Forelimb muscle (tissue), 1 donor: Measurements from ENCODE around the gene AKAP6. TPM values are rescaled to one million over a fixed set of nuclear protein-coding genes. Genes with fewer than 3 reads are reported as not detected.
A peak's percentile ranks its signal among the peaks of the same experiment; 100 is the strongest.

Source experiments
- DNase-seq: peaks from one replicate; pipeline ENCODE4 v3.0.0-alpha.2; 2013; ENCODE audit warnings: low read depth
- polyA plus RNA-seq: library from polyadenylated mRNA; unstranded; fragments of 120-200 nt; gene quantifications from one replicate; pipeline ENCODE4 v1.2.1, GENCODE V29; 2013; ENCODE audit not compliant: insufficient read length

The AKAP6 gene
- polyA plus RNA-seq, 1 donor, result 64.6 TPM

GRCh38 chr14:32620303-32620702 is 291.2 kb downstream of the AKAP6 start:
- DNase-seq, result no peak

- no peak for DNase-seq
These were observed 291.6 kb downstream of the AKAP6 start for GRCh38 chr14:32620724-32621123.

- no peak for DNase-seq
These were observed 292.5 kb downstream of the AKAP6 start for GRCh38 chr14:32621585-32621984.

- no peak for DNase-seq
These were observed 293.6 kb downstream of the AKAP6 start for GRCh38 chr14:32622742-32623141.

- no peak for DNase-seq
These were observed 294.4 kb downstream of the AKAP6 start for GRCh38 chr14:32623300-32624093.

GRCh38 chr14:32625211-32625610 is 296.1 kb downstream of the AKAP6 start:
- DNase-seq, result no peak

- DNase-seq, result no peak
These were observed 298.6 kb downstream of the AKAP6 start for GRCh38 chr14:32627545-32628298.

GRCh38 chr14:32629236-32629635 is 300.1 kb downstream of the AKAP6 start:
- no peak for DNase-seq

GRCh38 chr14:32630701-32631100 is 301.6 kb downstream of the AKAP6 start:
- DNase-seq, result no peak

- no peak for DNase-seq
These were observed 304.2 kb downstream of the AKAP6 start for GRCh38 chr14:32633224-32633859.

- DNase-seq, result no peak
These were observed 304.8 kb downstream of the AKAP6 start for GRCh38 chr14:32633930-32634329.

- peak; percentile 77 for DNase-seq
These were observed 306.1 kb downstream of the AKAP6 start for GRCh38 chr14:32635061-32635719.

GRCh38 chr14:32637582-32637981 is 308.5 kb downstream of the AKAP6 start:
- no peak for DNase-seq

GRCh38 chr14:32639208-32639607 is 310.1 kb downstream of the AKAP6 start:
- DNase-seq, result no peak

GRCh38 chr14:32645551-32645950 is 316.5 kb downstream of the AKAP6 start:
- DNase-seq, result no peak

- DNase-seq, result no peak
These were observed 319.3 kb downstream of the AKAP6 start for GRCh38 chr14:32648434-32648833.

- no peak for DNase-seq
These were observed 320.9 kb downstream of the AKAP6 start for GRCh38 chr14:32650030-32650429.

- no peak for DNase-seq
These were observed 321.6 kb downstream of the AKAP6 start for GRCh38 chr14:32650665-32651064.

GRCh38 chr14:32654106-32654505 is 325.0 kb downstream of the AKAP6 start:
- DNase-seq, result no peak

GRCh38 chr14:32656601-32657000 is 327.5 kb downstream of the AKAP6 start:
- no peak for DNase-seq

- DNase-seq, result no peak
These were observed 328.0 kb downstream of the AKAP6 start for GRCh38 chr14:32657081-32657480.

- no peak for DNase-seq
These were observed 332.1 kb downstream of the AKAP6 start for GRCh38 chr14:32661216-32661615.
